WTC11 (cell line): Measurements from ENCODE around the gene PCDHGA8. TPM values are rescaled to one million over a fixed set of nuclear protein-coding genes. Genes with fewer than 3 reads are reported as not detected.

Experiments
- ATAC-seq: fragments of 200-7000 bp; cut with Tn5 transposase; 2 replicates; pipeline ENCODE4 v1.10.0; 2021; ENCODE audit warnings: mild to moderate bottlenecking, moderate library complexity
- CTCF ChIA-PET: fragments of 300-600 bp; sonication (Branson Sonifier 250); formaldehyde crosslinking; loops from one replicate; lab custom pipeline; 2021; ENCODE audit warnings: antibody characterized with exemption; lab: Charles Lee
- POLR2A ChIA-PET: fragments of 350-600 bp; sonication (Branson Sonifier 250); formaldehyde crosslinking; loops from one replicate; lab custom pipeline; 2021; ENCODE audit warnings: antibody characterized with exemption; lab: Charles Lee
- DNase-seq: peaks from one replicate; pipeline ENCODE4 v3.0.0; 2021; ENCODE audit warnings: low spot score
- H3K27ac Mint-ChIP-seq: 2 replicates; pipeline ENCODE4 v1.8.0; 2021; ENCODE audit warnings: mixed read lengths
- H3K27me3 Mint-ChIP-seq: 2 replicates; pipeline ENCODE4 v1.8.0; 2021; ENCODE audit warnings: low read depth, mild to moderate bottlenecking, moderate library complexity, mixed read lengths
- H3K36me3 Mint-ChIP-seq: 2 replicates; pipeline ENCODE4 v1.8.0; 2021; ENCODE audit warnings: mixed read lengths
- H3K4me1 Mint-ChIP-seq: 2 replicates; pipeline ENCODE4 v1.8.0; 2022; ENCODE audit warnings: mixed read lengths
- H3K4me3 Mint-ChIP-seq: 2 replicates; pipeline ENCODE4 v1.8.0; 2021; ENCODE audit warnings: mild to moderate bottlenecking, moderate library complexity, mixed read lengths
- H3K9me3 Mint-ChIP-seq: 2 replicates; pipeline ENCODE4 v1.8.0; 2021; ENCODE audit warnings: mixed read lengths
- CREB1 ChIP-seq: sonication (generic); formaldehyde crosslinking; IDR thresholded peaks from 2 replicates; pipeline ENCODE4 v1.8.0; 2023; ENCODE audit warnings: mild to moderate bottlenecking, missing genetic modification reagents
- CREM ChIP-seq: sonication (generic); formaldehyde crosslinking; IDR thresholded peaks from 2 replicates; pipeline ENCODE4 v1.8.1; 2022; ENCODE audit warnings: mild to moderate bottlenecking, missing genetic modification reagents, moderate library complexity
- ESRRA ChIP-seq: sonication (generic); formaldehyde crosslinking; IDR thresholded peaks from 2 replicates; pipeline ENCODE4 v1.8.1; 2022; ENCODE audit warnings: mild to moderate bottlenecking, missing genetic modification reagents, borderline replicate concordance
- HMGA2 ChIP-seq: fragments of 250-450 bp; sonication (Bioruptor Pico); IDR thresholded peaks from 2 replicates; pipeline ENCODE4 v1.4.0; 2021; ENCODE audit warnings: mild to moderate bottlenecking, moderate library complexity
- NR2C2 ChIP-seq: sonication (generic); formaldehyde crosslinking; IDR thresholded peaks from 2 replicates; pipeline ENCODE4 v1.8.0; 2022; ENCODE audit warnings: mild to moderate bottlenecking, missing genetic modification reagents
- OVOL2 ChIP-seq: fragments of 250-450 bp; sonication (Bioruptor Pico); IDR thresholded peaks from 2 replicates; pipeline ENCODE4 v1.9.0; 2021; ENCODE audit warnings: mild to moderate bottlenecking, borderline replicate concordance
- RORB ChIP-seq: fragments of 250-450 bp; sonication (Bioruptor Pico); IDR thresholded peaks from 2 replicates; pipeline ENCODE4 v1.9.0; 2021; ENCODE audit warnings: mild to moderate bottlenecking
- SP1 ChIP-seq: sonication (generic); formaldehyde crosslinking; conservative IDR thresholded peaks from 2 replicates; pipeline ENCODE4 v1.8.1; 2022; ENCODE audit warnings: missing genetic modification reagents
- TEAD4 ChIP-seq: sonication (generic); formaldehyde crosslinking; IDR thresholded peaks from 2 replicates; pipeline ENCODE4 v1.8.0; 2022; ENCODE audit warnings: mild to moderate bottlenecking, missing genetic modification reagents
- ZNF121 ChIP-seq: sonication (generic); formaldehyde crosslinking; IDR thresholded peaks from 2 replicates; pipeline ENCODE4 v1.8.0; 2023; ENCODE audit warnings: missing genetic modification reagents
- ZNF219 ChIP-seq: sonication (generic); formaldehyde crosslinking; IDR thresholded peaks from 2 replicates; pipeline ENCODE4 v1.8.0; 2023; ENCODE audit warnings: missing genetic modification reagents, mild to moderate bottlenecking, borderline replicate concordance
- total RNA-seq: library from RNA; stranded (reverse); gene quantifications from 3 replicates; pipeline ENCODE4 v1.2.3, GENCODE V29; 2021
- TF ChIP-seq, protein P1 (sequence below): sonication (generic); formaldehyde crosslinking; IDR thresholded peaks from 2 replicates; pipeline ENCODE4 v1.8.1; 2022; ENCODE audit warnings: low read depth, missing genetic modification reagents, borderline replicate concordance
- TF ChIP-seq, protein P2 (sequence below): sonication (generic); formaldehyde crosslinking; IDR thresholded peaks from 2 replicates; pipeline ENCODE4 v1.8.0; 2022; ENCODE audit warnings: missing genetic modification reagents
- TF ChIP-seq, protein P3 (sequence below): fragments of 200-600 bp; IDR thresholded peaks from 2 replicates; pipeline ENCODE4 v1.8.0; 2022; ENCODE audit warnings: antibody characterized with exemption
- TF ChIP-seq, protein P4 (sequence below): sonication (generic); formaldehyde crosslinking; IDR thresholded peaks from 2 replicates; pipeline ENCODE4 v1.8.0; 2023; ENCODE audit warnings: missing genetic modification reagents
- TF ChIP-seq, protein P5 (sequence below): fragments of 250-450 bp; sonication (Bioruptor Pico); IDR thresholded peaks from 2 replicates; pipeline ENCODE4 v2.1.2; 2022; ENCODE audit warnings: mild to moderate bottlenecking, moderate library complexity
- TF ChIP-seq, protein P6 (sequence below): fragments of 250-450 bp; sonication (Bioruptor Pico); IDR thresholded peaks from 2 replicates; pipeline ENCODE4 v1.9.0; 2021; ENCODE audit warnings: mild to moderate bottlenecking

PCDHGA8 gene
- total RNA-seq, 1 experiment from 2014 or later, result 2.1 TPM

DNA sequence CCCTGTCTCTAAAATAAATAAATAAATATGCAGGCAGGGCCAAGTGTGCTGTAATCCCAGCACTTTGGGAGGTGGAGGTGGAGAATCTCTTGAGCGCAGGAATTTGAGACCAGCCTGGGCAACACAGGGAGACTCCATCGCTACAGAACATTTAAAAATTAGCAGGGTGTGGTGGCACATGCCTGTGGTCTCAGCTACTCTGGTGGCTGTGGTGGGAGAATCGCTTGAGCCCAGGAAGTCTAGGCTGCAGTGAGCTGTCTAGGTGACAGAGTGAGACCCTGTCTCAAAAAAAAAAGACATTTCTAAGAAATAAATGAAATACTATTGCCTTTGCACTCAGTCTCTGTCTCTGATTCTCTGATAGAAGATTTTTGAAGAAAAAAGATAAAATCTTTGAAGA, 19.1 kb downstream of the PCDHGA8 start:
- TF ChIP-seq HMGA2 (no peak), CREM (CRISPR knock-in tag) (no peak), ESRRA (CRISPR knock-in tag) (no peak), OVOL2 (CRISPR knock-in tag) (no peak), RORB (CRISPR knock-in tag) (no peak), SP1 (CRISPR knock-in tag) (no peak), ZNF121 (CRISPR knock-in tag) (no peak), NR2C2 (CRISPR knock-in tag) (no peak), CREB1 (CRISPR knock-in tag) (no peak), TEAD4 (CRISPR knock-in tag) (no peak)
- TF ChIP-seq, protein P1, sequence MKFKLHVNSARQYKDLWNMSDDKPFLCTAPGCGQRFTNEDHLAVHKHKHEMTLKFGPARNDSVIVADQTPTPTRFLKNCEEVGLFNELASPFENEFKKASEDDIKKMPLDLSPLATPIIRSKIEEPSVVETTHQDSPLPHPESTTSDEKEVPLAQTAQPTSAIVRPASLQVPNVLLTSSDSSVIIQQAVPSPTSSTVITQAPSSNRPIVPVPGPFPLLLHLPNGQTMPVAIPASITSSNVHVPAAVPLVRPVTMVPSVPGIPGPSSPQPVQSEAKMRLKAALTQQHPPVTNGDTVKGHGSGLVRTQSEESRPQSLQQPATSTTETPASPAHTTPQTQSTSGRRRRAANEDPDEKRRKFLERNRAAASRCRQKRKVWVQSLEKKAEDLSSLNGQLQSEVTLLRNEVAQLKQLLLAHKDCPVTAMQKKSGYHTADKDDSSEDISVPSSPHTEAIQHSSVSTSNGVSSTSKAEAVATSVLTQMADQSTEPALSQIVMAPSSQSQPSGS, result no peak
- TF ChIP-seq, protein P2, sequence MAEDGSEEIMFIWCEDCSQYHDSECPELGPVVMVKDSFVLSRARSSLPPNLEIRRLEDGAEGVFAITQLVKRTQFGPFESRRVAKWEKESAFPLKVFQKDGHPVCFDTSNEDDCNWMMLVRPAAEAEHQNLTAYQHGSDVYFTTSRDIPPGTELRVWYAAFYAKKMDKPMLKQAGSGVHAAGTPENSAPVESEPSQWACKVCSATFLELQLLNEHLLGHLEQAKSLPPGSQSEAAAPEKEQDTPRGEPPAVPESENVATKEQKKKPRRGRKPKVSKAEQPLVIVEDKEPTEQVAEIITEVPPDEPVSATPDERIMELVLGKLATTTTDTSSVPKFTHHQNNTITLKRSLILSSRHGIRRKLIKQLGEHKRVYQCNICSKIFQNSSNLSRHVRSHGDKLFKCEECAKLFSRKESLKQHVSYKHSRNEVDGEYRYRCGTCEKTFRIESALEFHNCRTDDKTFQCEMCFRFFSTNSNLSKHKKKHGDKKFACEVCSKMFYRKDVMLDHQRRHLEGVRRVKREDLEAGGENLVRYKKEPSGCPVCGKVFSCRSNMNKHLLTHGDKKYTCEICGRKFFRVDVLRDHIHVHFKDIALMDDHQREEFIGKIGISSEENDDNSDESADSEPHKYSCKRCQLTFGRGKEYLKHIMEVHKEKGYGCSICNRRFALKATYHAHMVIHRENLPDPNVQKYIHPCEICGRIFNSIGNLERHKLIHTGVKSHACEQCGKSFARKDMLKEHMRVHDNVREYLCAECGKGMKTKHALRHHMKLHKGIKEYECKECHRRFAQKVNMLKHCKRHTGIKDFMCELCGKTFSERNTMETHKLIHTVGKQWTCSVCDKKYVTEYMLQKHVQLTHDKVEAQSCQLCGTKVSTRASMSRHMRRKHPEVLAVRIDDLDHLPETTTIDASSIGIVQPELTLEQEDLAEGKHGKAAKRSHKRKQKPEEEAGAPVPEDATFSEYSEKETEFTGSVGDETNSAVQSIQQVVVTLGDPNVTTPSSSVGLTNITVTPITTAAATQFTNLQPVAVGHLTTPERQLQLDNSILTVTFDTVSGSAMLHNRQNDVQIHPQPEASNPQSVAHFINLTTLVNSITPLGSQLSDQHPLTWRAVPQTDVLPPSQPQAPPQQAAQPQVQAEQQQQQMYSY (CRISPR knock-in tag), result no peak
- TF ChIP-seq, protein P3, sequence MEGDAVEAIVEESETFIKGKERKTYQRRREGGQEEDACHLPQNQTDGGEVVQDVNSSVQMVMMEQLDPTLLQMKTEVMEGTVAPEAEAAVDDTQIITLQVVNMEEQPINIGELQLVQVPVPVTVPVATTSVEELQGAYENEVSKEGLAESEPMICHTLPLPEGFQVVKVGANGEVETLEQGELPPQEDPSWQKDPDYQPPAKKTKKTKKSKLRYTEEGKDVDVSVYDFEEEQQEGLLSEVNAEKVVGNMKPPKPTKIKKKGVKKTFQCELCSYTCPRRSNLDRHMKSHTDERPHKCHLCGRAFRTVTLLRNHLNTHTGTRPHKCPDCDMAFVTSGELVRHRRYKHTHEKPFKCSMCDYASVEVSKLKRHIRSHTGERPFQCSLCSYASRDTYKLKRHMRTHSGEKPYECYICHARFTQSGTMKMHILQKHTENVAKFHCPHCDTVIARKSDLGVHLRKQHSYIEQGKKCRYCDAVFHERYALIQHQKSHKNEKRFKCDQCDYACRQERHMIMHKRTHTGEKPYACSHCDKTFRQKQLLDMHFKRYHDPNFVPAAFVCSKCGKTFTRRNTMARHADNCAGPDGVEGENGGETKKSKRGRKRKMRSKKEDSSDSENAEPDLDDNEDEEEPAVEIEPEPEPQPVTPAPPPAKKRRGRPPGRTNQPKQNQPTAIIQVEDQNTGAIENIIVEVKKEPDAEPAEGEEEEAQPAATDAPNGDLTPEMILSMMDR, result no peak
- TF ChIP-seq, protein P4, sequence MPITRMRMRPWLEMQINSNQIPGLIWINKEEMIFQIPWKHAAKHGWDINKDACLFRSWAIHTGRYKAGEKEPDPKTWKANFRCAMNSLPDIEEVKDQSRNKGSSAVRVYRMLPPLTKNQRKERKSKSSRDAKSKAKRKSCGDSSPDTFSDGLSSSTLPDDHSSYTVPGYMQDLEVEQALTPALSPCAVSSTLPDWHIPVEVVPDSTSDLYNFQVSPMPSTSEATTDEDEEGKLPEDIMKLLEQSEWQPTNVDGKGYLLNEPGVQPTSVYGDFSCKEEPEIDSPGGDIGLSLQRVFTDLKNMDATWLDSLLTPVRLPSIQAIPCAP (CRISPR knock-in tag), result no peak
- TF ChIP-seq, protein P5, sequence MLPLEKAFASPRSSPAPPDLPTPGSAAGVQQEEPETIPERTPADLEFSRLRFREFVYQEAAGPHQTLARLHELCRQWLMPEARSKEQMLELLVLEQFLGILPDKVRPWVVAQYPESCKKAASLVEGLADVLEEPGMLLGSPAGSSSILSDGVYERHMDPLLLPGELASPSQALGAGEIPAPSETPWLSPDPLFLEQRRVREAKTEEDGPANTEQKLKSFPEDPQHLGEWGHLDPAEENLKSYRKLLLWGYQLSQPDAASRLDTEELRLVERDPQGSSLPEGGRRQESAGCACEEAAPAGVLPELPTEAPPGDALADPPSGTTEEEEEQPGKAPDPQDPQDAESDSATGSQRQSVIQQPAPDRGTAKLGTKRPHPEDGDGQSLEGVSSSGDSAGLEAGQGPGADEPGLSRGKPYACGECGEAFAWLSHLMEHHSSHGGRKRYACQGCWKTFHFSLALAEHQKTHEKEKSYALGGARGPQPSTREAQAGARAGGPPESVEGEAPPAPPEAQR (CRISPR knock-in tag), result no peak
- peaks cover 25% of the 10 kb centered on the region for H3K27me3 Mint-ChIP-seq
- H3K27ac Mint-ChIP-seq, result no peak overlapping the region
- H3K4me1 Mint-ChIP-seq, result peaks cover 24% of the 10 kb centered on the region
- ChIA-PET POLR2A (no interaction called here), CTCF (interaction anchor here (0.9 to 4.3 kb wide), 8 partner anchors 9 to 188 kb away, joined by 3 to 52 read pairs (median 11); partner anchors contain the start of genes PCDHB14, PCDHGA9, PCDHGB3 and PCDHGB5)
- DNase-seq (no peak), ATAC-seq (no peak)
- peaks cover 11% of the 10 kb centered on the region; the same call in 1 of the 2 replicates for H3K9me3 Mint-ChIP-seq
- no peak overlapping the region for H3K4me3 Mint-ChIP-seq
- peaks cover 24% of the 10 kb centered on the region for H3K36me3 Mint-ChIP-seq

DNA sequence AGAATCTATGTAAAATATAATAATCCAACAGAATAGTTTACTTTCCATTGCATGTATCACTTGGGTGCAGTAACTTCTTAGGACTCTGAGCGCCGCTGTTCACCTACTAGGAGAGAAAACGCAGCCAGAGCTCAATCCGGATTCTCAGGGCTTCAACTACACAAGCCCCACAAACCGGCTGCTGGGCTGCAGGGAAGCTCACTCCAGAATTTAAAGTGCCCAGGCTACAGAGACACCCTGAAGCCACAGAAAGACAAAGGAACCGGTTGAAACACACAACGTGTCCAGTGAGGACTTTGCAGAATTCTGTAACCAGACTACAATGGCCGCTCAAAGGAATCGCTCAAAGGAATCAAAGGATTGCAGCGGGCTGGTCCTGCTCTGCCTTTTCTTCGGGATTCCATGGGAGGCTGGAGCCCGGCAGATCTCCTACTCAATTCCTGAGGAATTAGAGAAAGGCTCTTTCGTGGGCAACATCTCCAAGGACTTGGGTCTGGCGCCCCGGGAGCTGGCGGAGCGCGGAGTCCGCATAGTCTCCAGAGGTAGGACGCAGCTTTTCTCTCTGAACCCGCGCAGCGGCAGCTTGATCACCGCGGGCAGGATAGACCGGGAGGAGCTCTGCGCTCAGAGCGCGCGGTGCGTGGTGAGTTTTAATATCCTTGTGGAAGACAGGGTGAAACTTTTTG, 20.6 kb downstream of the PCDHGA8 start, which contains the start of gene PCDHGA10:
TSS of gene PCDHGA10 (plus strand) at position 134 of the 686 bp plus-strand sequence. CDS start at position 323, 189 bp downstream.
- ATAC-seq, result peak; percentile 43
- peak within 1 kb of the TSS; percentile 51 for H3K27ac Mint-ChIP-seq
- TF ChIP-seq, protein P6, sequence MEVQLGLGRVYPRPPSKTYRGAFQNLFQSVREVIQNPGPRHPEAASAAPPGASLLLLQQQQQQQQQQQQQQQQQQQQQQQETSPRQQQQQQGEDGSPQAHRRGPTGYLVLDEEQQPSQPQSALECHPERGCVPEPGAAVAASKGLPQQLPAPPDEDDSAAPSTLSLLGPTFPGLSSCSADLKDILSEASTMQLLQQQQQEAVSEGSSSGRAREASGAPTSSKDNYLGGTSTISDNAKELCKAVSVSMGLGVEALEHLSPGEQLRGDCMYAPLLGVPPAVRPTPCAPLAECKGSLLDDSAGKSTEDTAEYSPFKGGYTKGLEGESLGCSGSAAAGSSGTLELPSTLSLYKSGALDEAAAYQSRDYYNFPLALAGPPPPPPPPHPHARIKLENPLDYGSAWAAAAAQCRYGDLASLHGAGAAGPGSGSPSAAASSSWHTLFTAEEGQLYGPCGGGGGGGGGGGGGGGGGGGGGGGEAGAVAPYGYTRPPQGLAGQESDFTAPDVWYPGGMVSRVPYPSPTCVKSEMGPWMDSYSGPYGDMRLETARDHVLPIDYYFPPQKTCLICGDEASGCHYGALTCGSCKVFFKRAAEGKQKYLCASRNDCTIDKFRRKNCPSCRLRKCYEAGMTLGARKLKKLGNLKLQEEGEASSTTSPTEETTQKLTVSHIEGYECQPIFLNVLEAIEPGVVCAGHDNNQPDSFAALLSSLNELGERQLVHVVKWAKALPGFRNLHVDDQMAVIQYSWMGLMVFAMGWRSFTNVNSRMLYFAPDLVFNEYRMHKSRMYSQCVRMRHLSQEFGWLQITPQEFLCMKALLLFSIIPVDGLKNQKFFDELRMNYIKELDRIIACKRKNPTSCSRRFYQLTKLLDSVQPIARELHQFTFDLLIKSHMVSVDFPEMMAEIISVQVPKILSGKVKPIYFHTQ (CRISPR knock-in tag), result no peak
- TF ChIP-seq CREM (CRISPR knock-in tag) (0 out of 2 replicates have a peak, but pooled peaks have one; percentile 12), ZNF219 (CRISPR knock-in tag) (no peak)
- TF ChIP-seq, protein P3, result peak; percentile 71
- TF ChIP-seq, protein P4 (CRISPR knock-in tag), result no peak
- H3K27me3 Mint-ChIP-seq, result peaks cover 28% of the 10 kb centered on the region
- H3K4me1 Mint-ChIP-seq, result peaks cover 27% of the 10 kb centered on the region
- peaks cover 14% of the 10 kb centered on the region; the same call in 1 of the 2 replicates for H3K9me3 Mint-ChIP-seq
- peak within 1 kb of the TSS; percentile 94 for H3K4me3 Mint-ChIP-seq
- ChIA-PET POLR2A (interaction anchor here (1.0 to 2.0 kb wide), 7 partner anchors 72 to 189 kb away, joined by 3 to 11 read pairs (median 4); partner anchors contain the start of genes PCDHB14 and PCDHGC4), CTCF (interaction anchor here (0.6 to 4.3 kb wide), 76 partner anchors 8 to 557 kb away, joined by 3 to 87 read pairs (median 7); partner anchors contain the start of genes DELE1, DIAPH1, HDAC3 and PCDHA10)
- H3K36me3 Mint-ChIP-seq, result peaks cover 26% of the 10 kb centered on the region
- peak; percentile 78 for DNase-seq
